MM.1S (cell line): ENCODE results near the gene ANKH.

Experiments used
- EZH2 ChIP-seq: fragments of 300-600 bp; sonication (generic); optimal IDR thresholded peaks from 2 replicates; pipeline ENCODE3; 2017; ENCODE audit warnings: low read depth, mild to moderate bottlenecking, antibody characterized with exemption, low read length, mixed read lengths
- EZH2phosphoT487 ChIP-seq: fragments of 300-600 bp; sonication (generic); IDR thresholded peaks from 2 replicates; pipeline ENCODE4 v1.6.1; 2018; ENCODE audit warnings: antibody characterized with exemption, low read length

DNA sequence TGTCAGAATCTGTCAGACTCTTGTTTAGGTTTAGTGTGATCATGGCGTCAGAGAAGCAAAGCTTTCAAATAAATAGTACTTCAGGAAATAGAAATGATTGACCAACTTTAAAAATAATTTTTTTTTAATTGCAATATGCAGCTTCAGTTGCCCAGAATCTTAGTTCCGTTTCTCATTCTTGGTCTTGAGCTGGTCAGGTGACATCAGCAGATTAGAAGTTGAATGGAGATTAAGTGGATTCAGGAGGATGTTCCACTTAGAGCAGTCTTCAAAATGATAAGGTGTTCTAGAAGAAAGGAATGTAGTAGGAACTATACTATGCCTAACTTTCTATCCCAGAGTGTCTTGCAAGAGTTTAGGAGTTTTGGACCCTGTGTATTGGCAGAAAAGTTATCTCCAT is 176.4 kb downstream of the ANKH start:
- no peak for TF ChIP-seq EZH2
- no peak for TF ChIP-seq EZH2phosphoT487
